NCI-H146 treated with DMSO at 0.1 percent for 48 hours (cell line): ENCODE measurements around the gene SLC12A7.

Experiments used
- DNase-seq: peaks from one replicate; lab custom pipeline; 2025; ENCODE audit not compliant: unreplicated experiment; lab: John Stamatoyannopoulos, UW

The SLC12A7 gene

DNA sequence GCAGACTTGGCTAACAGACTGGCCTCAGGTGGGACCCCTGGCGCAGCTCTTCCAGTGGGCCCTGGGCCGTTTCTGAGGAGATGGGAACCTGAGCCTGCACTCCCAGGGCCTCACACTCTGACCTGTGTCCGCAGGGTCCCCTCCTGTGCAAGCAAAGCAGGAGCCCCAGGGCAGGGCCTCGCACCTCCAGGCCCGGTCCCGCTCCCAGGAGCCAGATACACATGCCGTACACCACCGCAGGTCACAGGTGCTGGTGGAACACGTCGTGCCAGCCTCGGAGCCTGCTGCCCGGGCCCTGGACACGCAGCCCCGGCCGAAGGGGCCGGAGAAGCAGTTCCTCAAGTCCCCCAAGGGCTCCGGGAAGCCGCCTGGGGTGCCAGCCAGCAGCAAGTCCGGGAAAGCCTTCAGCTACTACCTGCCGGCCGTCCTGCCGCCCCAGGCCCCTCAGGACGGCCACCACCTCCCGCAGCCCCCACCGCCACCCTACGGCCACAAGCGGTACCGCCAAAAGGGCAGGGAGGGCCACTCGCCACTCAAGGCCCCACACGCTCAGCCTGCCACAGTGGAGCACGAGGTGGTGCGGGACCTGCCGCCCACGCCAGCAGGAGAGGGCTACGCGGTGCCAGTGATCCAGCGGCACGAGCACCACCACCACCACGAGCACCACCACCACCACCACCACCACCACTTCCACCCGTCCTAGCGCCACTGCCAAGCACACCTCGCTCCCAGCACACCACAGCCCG is 74.0 kb downstream of the SLC12A7 start:
- DNase-seq = no peak

GRCh38 chr5:1037123-1037670 is 74.7 kb downstream of the SLC12A7 start:
- no peak for DNase-seq

- no peak for DNase-seq
Observed at GRCh38 chr5:1036504-1037122, 75.2 kb downstream of the SLC12A7 start.

DNA sequence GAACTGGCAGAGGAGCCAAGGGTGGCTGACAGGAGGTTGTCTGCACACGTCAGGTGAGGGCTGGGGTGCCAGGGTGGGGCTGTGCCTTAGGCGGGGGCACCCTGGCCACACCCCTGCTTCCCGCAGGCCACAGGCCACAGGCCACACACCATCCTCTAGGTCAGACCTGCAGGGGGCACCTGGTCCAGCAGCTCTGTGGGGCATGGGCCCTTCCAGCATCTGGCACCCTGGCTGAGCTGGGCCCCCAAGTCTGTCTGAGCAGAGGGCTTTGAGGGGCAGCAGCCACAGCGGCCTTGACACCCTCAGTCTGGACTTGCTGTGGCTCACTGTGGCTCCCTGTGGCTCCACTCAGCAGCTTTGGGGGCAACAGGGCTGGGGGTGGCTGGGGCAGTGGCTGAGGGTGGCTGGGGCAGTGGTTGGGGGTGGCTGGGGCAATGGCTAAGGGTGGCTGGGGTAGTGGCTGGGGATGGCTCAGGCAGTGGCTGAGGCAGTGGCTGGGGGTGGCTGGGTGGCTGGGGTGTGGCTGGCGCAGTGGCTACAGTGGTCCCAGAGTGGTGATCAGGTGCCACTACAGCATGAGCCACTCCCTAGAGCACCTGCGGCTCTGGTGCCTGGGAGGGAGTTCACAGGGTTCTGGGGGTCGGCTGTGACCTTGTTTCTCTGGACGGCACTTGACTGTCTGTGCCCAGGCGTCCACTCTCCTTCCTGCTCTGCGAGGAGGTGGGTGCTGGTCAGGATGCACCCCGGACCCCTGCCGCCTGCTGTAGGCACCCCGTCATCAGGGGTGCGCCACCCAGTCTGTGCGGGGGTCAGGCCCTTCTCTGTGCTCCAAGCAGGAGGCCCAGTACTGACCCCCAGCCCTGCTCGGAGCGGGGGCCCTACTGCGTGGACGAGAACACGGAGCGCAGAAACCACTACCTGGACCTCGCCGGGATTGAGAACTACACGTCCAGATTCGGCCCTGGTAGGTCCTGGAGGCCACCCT is 76.2 kb downstream of the SLC12A7 start:
- DNase-seq = no peak

DNA sequence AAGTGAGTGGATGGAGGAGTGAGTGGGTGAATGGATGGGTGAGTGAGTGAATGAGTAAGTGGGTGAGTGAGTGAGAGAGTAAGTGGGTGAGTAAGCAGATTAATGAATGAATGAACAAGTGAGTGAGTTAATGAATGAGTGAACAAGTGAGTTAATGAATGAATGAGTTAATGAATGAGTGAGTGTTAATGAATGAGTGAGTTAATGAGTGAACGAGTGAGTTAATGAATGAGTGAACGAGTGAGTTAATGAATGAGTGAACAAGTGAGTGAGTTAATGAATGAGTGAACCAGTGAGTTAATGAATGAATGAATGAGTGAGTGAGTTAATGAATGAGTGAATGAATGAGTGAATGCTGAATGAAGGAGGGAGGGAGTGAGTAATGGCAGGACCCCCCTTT is 76.9 kb downstream of the SLC12A7 start:
- no peak for DNase-seq

DNA sequence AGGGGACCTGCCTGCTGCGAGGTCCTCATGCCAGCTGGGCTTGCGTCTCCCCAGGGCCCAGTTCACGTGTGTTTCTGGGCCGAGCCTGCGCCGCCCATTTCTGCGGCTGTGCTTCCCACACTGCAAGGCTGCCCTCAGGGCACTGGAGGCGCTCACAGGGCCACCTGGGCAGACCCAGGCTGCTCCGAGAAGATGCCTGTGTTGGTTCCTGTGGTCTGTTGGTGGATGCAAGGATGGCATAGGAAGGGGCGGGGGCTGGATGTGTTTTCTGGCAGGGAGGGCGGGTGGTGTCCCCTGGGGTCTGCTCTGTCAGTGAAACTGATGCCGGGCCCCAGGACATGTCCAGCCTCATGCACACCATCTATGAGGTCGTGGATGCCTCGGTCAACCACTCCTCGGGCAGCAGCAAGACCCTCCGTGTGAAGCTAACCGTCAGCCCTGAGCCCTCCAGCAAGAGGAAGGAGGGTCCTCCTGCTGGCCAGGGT is 77.4 kb downstream of the SLC12A7 start:
- no peak for DNase-seq

DNA sequence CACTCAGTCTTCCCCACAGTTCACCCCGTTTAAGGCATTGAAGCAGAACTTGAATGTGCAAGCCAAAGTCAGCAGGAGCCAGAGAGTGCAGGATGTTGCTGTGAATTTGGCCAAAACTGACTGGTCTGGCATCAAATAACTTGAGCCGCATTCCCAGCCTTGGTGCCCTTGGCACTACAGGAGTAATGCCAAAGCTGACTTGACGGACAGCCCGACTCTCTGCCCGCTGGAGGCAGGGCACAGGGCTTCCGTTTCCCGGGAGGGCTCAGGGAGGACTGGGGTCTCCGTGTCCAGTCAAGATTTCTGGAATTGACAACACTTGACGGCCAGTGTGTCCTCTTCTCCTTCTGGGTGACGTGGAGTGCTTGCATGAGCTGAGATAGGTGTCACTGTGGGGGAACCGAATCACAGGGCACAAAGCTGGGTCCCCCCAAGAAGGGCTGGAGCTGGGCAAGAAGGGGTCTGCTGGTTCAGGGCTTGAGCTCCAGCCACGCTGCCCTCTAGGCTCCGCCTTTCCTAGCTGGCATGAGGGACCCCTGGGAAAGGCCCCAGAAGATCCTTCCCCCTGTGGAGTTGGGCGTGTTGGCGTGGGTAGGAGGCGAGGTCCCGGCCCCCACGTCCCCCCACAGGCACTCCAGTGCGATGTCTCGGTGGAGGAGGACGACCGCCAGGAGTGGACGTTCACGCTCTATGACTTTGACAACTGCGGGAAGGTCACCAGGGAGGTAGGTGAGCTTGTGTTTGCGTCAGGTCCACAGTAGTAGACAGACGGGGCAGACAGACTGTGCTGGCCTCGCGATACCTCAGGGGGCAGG is 78.0 kb downstream of the SLC12A7 start:
- no peak for DNase-seq

DNA sequence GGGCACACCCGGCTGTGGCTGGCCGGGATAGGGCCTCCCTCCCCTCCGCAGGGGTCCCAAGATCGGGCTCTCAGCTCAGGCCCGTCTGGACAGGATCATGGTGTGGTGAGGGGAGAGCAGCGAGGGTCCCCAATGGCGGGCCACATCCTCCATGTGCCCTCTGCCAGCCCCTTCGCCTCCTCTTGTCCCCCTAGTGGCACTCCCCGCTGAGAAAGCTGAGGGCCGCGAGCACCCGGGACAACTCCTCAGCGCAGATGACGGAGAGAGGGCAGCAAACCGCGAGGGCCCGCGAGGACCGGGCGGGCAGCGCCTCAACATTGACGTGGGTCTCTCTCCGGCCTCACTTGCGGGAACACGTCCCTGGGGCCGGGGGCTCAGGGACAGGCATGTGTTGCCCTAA is 78.7 kb downstream of the SLC12A7 start:
- no peak for DNase-seq

- DNase-seq = no peak
Observed at GRCh38 chr5:1032551-1033027, 79.3 kb downstream of the SLC12A7 start.

- no peak for DNase-seq
Observed at GRCh38 chr5:1032011-1032410, 79.9 kb downstream of the SLC12A7 start.

DNA sequence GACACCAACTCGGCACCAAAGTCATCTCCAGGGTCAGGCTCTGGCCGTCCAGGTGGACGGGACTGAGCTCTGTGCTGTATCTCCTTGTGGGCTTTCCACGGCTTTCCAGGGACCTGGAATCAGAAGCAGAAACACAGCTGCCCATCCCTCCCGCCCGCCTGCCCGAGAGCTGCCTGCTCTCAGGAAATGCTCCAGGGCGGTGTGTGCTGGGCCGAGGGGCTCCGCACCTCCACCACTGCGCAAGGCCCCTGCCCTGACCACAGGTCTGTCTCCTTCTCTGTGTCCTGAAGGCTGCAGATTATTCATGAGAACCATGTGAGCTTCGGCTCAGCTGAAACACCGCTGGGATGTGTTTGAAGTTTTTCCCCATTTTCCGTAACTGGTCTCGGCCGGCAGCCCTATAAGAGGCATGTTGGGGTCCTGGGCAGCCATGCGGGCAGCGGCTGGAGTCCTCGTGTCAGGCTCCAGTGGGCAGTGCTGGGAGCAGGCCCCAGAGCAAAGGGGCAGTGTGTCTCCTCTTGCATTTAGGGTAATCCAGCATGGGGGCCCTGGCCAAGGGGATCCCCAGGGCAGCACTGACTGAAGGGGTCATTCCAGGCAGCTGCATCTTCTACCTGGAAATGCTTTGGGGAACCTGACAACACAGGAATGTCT is 80.4 kb downstream of the SLC12A7 start:
- DNase-seq = no peak

DNA sequence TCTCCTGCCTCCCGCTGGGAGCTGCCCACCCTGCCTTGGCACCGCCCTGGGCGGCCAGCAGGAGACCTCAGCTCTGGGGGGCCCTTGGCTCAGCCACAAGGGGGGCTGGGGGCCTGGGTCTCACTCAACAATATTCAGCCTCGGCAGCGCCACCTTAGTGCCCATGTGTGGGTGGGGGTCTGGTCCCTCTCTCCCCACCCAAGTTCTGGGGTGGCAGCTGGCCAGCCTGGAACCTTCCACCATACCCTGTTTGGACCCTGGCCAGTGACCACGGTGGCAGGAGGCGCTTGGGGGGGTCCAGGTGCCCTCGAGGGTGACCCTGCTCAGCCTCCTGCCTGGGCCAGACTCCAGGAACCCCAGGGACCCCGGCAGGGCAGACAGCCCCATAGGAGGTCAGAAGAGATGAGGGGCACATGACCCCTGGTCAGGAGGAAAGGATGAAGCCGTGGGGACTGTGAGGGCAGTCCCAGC is 81.0 kb downstream of the SLC12A7 start:
- no peak for DNase-seq

DNA sequence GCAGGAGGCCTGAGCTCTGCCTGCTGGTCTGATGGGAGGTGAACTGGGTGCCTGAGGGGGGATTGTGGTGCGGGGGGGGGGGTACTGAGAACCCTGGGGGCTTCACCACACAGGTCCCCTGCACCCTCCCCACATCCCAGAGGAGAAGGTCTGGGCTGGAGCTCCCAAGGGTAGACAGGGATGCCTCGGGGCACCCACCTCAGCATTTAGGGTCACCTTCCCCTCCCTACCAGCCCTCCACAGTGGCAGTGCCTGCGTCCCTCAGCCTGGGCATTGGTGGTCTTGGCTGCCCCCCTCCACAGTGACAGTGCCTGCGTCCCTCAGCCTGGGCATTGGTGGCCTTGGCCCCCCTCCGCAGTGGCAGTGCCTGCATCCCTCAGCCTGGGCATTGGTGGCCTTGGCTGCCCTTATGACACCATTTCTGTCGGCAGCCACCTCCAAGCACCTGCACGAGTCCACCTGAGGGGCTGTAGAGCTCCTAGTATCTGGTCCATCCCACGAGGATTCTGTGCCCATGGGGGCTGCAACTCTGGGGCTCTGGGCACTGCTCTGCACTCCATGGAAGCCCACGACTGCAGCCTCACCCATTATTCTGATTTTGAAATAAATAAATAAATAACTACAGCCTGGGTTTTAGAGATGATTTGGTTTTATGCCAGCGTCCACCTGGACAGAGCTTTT is 81.8 kb downstream of the SLC12A7 start:
- DNase-seq = no peak

DNA sequence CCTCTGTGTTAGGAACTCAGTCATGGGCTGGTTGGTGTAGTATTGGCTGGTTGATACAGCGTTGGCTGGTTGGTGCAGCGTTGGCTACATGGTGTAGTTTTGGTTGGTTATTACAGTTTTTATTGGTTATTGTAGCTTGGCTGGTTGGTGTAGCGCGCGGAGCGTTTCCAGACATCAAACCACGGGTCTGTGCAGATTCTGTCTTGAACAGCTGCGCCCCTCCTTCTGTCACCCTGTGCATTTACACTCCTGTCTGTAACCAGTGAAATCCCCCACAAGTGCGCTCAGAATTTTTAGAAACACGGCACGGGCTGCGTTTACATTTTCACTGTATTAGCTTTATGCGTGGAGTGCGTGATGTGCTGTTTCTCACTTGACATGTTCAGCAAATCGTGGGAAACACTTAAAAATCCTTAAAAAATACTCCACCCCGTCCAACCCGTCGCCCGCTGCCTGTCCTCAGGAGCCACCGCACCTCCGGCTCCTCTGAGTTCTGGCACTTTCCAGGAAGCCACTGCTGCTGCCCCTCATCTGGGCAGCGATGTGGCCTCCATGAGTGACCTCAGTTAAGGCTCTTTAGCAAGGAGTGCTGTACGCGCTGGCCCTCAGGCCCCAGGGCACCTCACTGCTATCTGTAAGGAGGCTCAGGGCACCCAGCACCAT is 82.5 kb downstream of the SLC12A7 start:
- DNase-seq = no peak

DNA sequence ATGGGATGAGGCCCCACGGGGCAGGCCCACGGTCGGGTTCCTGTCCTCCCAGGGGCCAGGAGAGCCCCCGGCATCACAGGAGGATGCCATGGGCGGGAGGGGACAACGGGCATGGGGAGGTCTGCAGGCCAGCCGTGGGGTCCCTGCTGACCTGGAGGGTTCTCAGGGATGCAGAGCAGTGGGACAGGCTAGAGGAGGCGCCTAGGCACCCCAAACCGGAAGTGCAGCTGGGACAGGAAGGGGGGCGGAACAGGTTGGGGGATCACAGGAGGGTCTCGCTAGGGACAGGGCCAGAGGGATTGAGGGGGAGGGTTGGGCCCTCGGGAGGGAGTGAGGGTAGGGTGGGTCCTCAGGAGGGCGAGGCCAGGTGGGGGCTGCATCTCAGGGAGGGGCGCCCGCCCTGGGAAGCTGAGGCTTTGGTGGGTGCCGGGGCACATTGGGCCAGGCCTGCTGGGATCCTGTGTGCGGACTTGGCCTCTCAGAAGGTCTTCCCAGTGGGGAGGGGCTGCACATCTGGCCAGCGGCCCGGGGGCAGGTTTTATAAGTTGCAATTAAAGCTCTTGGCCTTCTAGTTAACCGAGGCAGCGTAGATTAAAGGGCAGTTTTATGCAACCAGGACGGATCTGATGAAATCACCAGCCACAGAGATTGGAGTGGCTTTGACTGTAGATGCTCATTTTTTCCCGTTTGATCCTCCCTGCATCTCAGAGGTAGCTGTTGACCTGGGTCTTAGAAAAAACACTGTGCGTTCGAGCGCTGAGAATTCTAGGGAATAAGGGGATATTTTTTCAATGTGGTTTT is 83.2 kb downstream of the SLC12A7 start:
- DNase-seq = no peak

- no peak for DNase-seq
Observed at GRCh38 chr5:1027631-1028441, 84.0 kb downstream of the SLC12A7 start.
